ENCODE results near the gene CHMP6.

Gene CHMP6

DNA sequence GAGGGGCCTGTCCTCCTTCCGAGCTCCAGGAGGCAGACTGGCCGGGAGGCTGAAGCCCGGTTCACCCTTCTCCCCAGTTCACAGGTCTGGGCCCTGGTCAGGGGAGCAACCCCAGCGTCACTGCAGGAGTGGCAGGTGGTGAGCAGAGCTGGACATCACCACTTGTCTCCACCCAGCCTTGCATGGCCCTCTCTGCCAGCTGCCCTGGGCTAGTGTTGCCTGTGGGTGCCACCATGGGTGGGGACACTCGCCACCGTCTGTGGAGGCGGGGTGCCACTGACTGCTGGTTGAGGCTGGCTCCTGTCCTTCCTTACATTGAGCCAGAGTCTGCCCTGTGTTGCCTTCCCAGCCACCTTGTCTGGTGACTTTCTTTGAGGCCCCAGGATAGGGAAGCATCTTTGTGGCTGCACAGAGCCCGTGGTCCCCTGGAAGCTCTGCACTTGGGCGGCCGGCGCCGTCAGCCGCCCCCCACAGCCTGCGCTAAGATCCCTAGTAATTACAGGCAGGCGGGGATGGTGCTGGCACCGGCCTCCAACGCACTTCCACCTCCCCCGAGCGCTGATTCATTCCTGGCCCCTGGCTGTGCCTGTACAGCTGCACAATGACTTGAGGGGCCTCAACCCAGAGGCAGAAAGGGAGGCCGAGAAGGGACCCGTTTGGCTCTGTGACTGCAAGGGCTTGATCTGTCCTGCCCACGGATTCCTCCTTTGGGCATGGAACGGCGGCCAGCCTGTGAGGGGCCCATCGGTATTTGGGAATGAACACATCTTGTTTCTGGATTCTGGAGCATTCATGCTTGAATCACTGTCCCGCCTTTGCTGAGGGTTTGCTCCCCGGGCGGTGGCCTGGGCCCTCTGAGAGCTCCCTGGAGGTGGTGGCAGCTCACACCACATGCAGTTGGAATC, 48.5 kb downstream of the CHMP6 start:
- no peak overlapping the region for H2AFZ ChIP-seq (ENCODE audit: low read length)
- H3K9ac ChIP-seq (ENCODE audit: low read depth, low read length, poor library complexity, severe bottlenecking): no peak overlapping the region
- no peaks in the 10 kb centered on the region for H3K4me1 ChIP-seq (ENCODE audit: insufficient read depth, low read length, poor library complexity, severe bottlenecking)
- no peaks in the 10 kb centered on the region for H3F3A ChIP-seq (ENCODE audit: low read depth)
- no peak for TF ChIP-seq EZH2phosphoT487 (IDR thresholded peaks at IDR 0.05; ENCODE audit: borderline replicate concordance)
- TF ChIP-seq, protein P1, sequence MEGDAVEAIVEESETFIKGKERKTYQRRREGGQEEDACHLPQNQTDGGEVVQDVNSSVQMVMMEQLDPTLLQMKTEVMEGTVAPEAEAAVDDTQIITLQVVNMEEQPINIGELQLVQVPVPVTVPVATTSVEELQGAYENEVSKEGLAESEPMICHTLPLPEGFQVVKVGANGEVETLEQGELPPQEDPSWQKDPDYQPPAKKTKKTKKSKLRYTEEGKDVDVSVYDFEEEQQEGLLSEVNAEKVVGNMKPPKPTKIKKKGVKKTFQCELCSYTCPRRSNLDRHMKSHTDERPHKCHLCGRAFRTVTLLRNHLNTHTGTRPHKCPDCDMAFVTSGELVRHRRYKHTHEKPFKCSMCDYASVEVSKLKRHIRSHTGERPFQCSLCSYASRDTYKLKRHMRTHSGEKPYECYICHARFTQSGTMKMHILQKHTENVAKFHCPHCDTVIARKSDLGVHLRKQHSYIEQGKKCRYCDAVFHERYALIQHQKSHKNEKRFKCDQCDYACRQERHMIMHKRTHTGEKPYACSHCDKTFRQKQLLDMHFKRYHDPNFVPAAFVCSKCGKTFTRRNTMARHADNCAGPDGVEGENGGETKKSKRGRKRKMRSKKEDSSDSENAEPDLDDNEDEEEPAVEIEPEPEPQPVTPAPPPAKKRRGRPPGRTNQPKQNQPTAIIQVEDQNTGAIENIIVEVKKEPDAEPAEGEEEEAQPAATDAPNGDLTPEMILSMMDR (conservative IDR thresholded peaks at IDR 0.05; ENCODE audit: low read length): no peak
- no peak overlapping the region for H3K4me2 ChIP-seq (ENCODE audit: low read depth, low read length, poor library complexity, severe bottlenecking)
- no peaks in the 10 kb centered on the region for H3K9me2 ChIP-seq (replicated peaks; ENCODE audit: low read depth, low read length)
- H3K9me3 ChIP-seq (ENCODE audit: insufficient read depth, low read depth, low read length): no peaks in the 10 kb centered on the region
- H3K27me3 ChIP-seq (ENCODE audit: insufficient read depth, low read length, poor library complexity, severe bottlenecking): no peaks in the 10 kb centered on the region
- no peak overlapping the region for H3K4me3 ChIP-seq (ENCODE audit: low read length, poor library complexity, severe bottlenecking)
- no peaks in the 10 kb centered on the region for H3K79me2 ChIP-seq (ENCODE audit: insufficient read depth, low read length)
- H4K20me1 ChIP-seq (ENCODE audit: insufficient read depth, low read length, poor library complexity, severe bottlenecking): no peaks in the 10 kb centered on the region
- no peaks in the 10 kb centered on the region for H3K36me3 ChIP-seq (ENCODE audit: insufficient read depth, low read length)

DNA sequence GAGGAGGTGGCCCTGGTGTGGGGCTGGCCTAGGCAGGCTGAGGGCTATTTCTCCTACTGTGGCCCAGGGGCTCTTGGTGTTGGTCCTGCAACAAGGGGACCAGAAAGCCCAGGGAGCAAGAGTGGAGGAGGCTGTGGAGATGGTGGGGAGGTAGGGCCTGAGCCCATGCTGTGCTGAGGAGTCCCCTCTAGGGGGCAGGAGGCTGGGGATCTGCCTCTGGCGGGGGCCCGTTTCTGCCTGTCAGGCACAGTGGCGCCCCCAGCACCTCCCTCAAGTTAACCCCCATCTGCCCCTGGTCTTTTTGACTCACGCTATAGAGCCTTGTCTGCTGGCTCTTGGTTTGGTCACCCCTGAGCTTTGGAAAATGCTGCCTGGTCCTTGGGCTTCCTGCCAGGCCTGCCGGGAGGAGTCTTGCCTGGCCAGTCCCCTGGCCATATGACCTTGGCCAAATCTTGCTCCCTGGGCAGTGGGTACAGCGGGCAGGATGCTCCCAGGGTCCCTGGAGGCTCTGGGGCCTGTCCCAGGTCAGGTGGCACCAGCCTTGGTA, 49.2 kb downstream of the CHMP6 start:
- Histone ChIP-seq H3K36me3 (ENCODE audit: insufficient read depth, low read length) (no peaks in the 10 kb centered on the region), H3K27me3 (ENCODE audit: insufficient read depth, low read length, poor library complexity, severe bottlenecking) (no peaks in the 10 kb centered on the region), H3K4me3 (ENCODE audit: low read length, poor library complexity, severe bottlenecking) (no peak overlapping the region), H3K9me2 (replicated peaks; ENCODE audit: low read depth, low read length) (no peaks in the 10 kb centered on the region), H4K20me1 (ENCODE audit: insufficient read depth, low read length, poor library complexity, severe bottlenecking) (no peaks in the 10 kb centered on the region), H3K4me2 (ENCODE audit: low read depth, low read length, poor library complexity, severe bottlenecking) (no peak overlapping the region), H3K9me3 (ENCODE audit: insufficient read depth, low read depth, low read length) (no peaks in the 10 kb centered on the region), H3K79me2 (ENCODE audit: insufficient read depth, low read length) (no peaks in the 10 kb centered on the region), H3K4me1 (ENCODE audit: insufficient read depth, low read length, poor library complexity, severe bottlenecking) (no peaks in the 10 kb centered on the region), H2AFZ (ENCODE audit: low read length) (no peak overlapping the region), H3K9ac (ENCODE audit: low read depth, low read length, poor library complexity, severe bottlenecking) (no peak overlapping the region), H3F3A (ENCODE audit: low read depth) (no peaks in the 10 kb centered on the region)
- no peak for TF ChIP-seq EZH2phosphoT487 (IDR thresholded peaks at IDR 0.05; ENCODE audit: borderline replicate concordance)
- TF ChIP-seq, protein P1 (conservative IDR thresholded peaks at IDR 0.05; ENCODE audit: low read length): peak; percentile 70

DNA sequence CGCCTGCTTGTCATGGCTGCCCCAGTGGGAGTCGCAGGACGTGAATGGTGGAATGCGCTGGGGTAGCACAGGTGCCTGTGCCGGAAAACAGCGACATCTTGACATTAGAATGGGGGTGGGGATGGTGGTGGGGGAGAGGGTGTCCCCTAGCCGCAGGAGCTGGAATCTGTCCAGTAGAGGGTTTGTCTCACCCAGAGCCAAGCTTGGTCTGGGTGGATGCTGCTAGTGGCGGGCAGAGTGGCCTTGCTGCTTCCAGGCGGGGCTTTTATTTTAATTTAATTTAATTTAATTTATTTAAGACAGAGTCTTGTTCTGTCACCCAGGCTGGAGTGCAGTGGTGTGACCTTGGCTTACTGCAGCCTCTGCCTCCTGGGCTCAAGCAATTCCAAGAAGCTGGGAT, 51.0 kb downstream of the CHMP6 start:
- H3K4me1 ChIP-seq (ENCODE audit: insufficient read depth, low read length, poor library complexity, severe bottlenecking): no peaks in the 10 kb centered on the region
- no peaks in the 10 kb centered on the region for H3K9me3 ChIP-seq (ENCODE audit: insufficient read depth, low read depth, low read length)
- H3K79me2 ChIP-seq (ENCODE audit: insufficient read depth, low read length): no peaks in the 10 kb centered on the region
- no peak overlapping the region for H2AFZ ChIP-seq (ENCODE audit: low read length)
- no peaks in the 10 kb centered on the region for H3K36me3 ChIP-seq (ENCODE audit: insufficient read depth, low read length)
- TF ChIP-seq, protein P1 (conservative IDR thresholded peaks at IDR 0.05; ENCODE audit: low read length): no peak
- no peak for TF ChIP-seq EZH2phosphoT487 (IDR thresholded peaks at IDR 0.05; ENCODE audit: borderline replicate concordance)
- no peak overlapping the region for H3K9ac ChIP-seq (ENCODE audit: low read depth, low read length, poor library complexity, severe bottlenecking)
- H3K9me2 ChIP-seq (replicated peaks; ENCODE audit: low read depth, low read length): no peaks in the 10 kb centered on the region
- no peaks in the 10 kb centered on the region for H4K20me1 ChIP-seq (ENCODE audit: insufficient read depth, low read length, poor library complexity, severe bottlenecking)
- no peaks in the 10 kb centered on the region for H3K27me3 ChIP-seq (ENCODE audit: insufficient read depth, low read length, poor library complexity, severe bottlenecking)
- no peak overlapping the region for H3K4me3 ChIP-seq (ENCODE audit: low read length, poor library complexity, severe bottlenecking)
- H3K4me2 ChIP-seq (ENCODE audit: low read depth, low read length, poor library complexity, severe bottlenecking): no peak overlapping the region
- H3F3A ChIP-seq (ENCODE audit: low read depth): no peaks in the 10 kb centered on the region
